ENCODE data around the gene GPC5.

GRCh38 chr13:91553584-91553983 lies 155.2 kb downstream of the GPC5 start:
- TF ChIP-seq SUZ12 (IDR thresholded peaks at IDR 0.05) (no peak), ZNF384 (IDR thresholded peaks at IDR 0.05) (no peak), SP1 (IDR thresholded peaks at IDR 0.05) (no peak), NFRKB (IDR thresholded peaks at IDR 0.05) (no peak), FOXA1 (IDR thresholded peaks at IDR 0.05) (no peak), FOXK2 (IDR thresholded peaks at IDR 0.05) (no peak), HDGF (IDR thresholded peaks at IDR 0.05; ENCODE audit: borderline replicate concordance) (no peak), BHLHE40 (IDR thresholded peaks at IDR 0.05; ENCODE audit: borderline replicate concordance) (no peak), FOXM1 (IDR thresholded peaks at IDR 0.05; ENCODE audit: borderline replicate concordance) (no peak), L3MBTL2 (conservative IDR thresholded peaks at IDR 0.05) (no peak)

Measured in HEK293T (cell line).